ENCODE data around the gene ERRFI1. TPM values are rescaled to one million over a fixed set of nuclear protein-coding genes. Genes with fewer than 3 reads are reported as not detected.

Gene ERRFI1
- total RNA-seq, 4 donors from 2014 or later = 10.0 to 101 (median 70.0) TPM

GRCh38 chr1:8016210-8016894 lies 9.8 kb downstream of the ERRFI1 start:
- no peak for DNase-seq
- Histone ChIP-seq H3K27ac (peak overlapping the region; percentile 57 to 75 (median 70)), H3K4me1 (peaks cover 29 to 63% (median 44%) of the 10 kb centered on the region in 4 donors), H3K36me3 (peaks cover 0 to 11% (median 0%) of the 10 kb centered on the region in 4 donors), H3K4me3 (peak overlapping the region in 1 of 4 donors; percentile 12), H3K9me3 (no peaks in the 10 kb centered on the region), H3K27me3 (no peaks in the 10 kb centered on the region)
- in situ Hi-C loops (cut with MboI; ENCODE audit: low pct_ligation_motif_present in 1 of 4, low pct_unique_long_range_greater_than_20kb in 1 of 4, low sequenced_read_pairs in 3 of 4) = loop anchor here (5.0 to 10.0 kb wide), 3 partner anchors 298 to 328 kb away; partner anchors contain the start of gene SLC45A1 (in 4 of the 4)
- WGBS, 2 donors (ENCODE audit: low coverage in 1 of 2) = 40 to 49% methylated on average over 4 of the region's 4 CpGs
- TF ChIP-seq POLR2AphosphoS5 (IDR thresholded peaks at IDR 0.05) (peak in 1 of 3 donors; percentile 4), POLR2A (IDR thresholded peaks at IDR 0.05) (no peak)
- intact Hi-C loops (cut with DNase I; ENCODE audit: low total_unique reads) = no loop called here

GRCh38 chr1:8015809-8016165 lies 10.3 kb downstream of the ERRFI1 start:
- in situ Hi-C loops (cut with MboI; ENCODE audit: low pct_ligation_motif_present in 1 of 4, low pct_unique_long_range_greater_than_20kb in 1 of 4, low sequenced_read_pairs in 3 of 4) (loop anchor here (5.0 to 10.0 kb wide), 3 partner anchors 299 to 329 kb away; partner anchors contain the start of gene SLC45A1 (in 4 of the 4)), intact Hi-C loops (cut with DNase I; ENCODE audit: low total_unique reads) (no loop called here)
- H3K4me3 ChIP-seq = peak overlapping the region in 1 of 4 donors; percentile 12
- DNase-seq = no peak
- peak overlapping the region; percentile 57 to 75 (median 70) for H3K27ac ChIP-seq
- H3K36me3 ChIP-seq = peaks cover 0 to 15% (median 0%) of the 10 kb centered on the region in 4 donors
- 43 to 44% methylated on average over 2 of the region's 2 CpGs for WGBS, 2 donors (ENCODE audit: low coverage in 1 of 2)
- peaks cover 29 to 61% (median 44%) of the 10 kb centered on the region in 4 donors for H3K4me1 ChIP-seq
- TF ChIP-seq POLR2AphosphoS5 (IDR thresholded peaks at IDR 0.05) (no peak), CTCF (IDR thresholded peaks at IDR 0.05) (no peak), EP300 (IDR thresholded peaks at IDR 0.05; ENCODE audit: low read depth) (no peak), POLR2A (IDR thresholded peaks at IDR 0.05) (no peak)
- no peaks in the 10 kb centered on the region for H3K9me3 ChIP-seq
- no peaks in the 10 kb centered on the region for H3K27me3 ChIP-seq

DNA sequence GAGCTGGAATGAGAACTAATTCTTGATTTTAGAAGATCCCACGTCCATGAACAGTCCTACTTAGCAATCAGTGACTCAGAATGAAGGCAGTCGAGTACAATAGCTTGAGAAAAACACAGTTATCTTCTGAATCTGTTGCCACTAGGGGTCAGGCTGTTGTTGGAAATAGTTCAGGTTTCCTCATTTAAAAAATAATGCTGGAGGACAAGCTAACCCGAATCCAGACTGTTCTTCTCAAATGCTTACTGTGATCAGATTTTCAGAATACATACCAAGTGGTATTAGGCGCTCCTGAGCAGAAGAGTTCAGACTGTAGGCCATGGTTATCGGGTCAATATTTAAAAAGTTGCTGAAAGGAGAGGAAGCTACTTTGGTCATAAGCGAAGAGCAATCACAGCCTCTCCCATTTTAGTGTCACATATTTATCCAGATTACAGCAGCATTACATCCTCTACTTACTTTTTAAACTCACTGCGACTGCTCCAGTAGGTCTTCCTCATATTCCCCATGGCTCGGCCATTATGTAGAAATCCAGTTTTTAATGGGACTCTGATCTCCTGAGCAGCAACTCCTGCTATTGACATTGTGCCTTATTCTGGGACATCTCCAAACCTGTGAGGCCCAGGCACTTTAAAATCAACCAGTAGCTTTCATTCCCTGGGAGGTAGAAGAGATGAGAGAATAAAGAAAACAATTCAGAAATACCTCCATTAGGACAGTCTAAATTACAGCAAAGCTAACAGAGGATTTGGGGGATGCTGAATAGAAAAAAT lies 10.9 kb downstream of the ERRFI1 start:
- Histone ChIP-seq H3K27me3 (no peaks in the 10 kb centered on the region), H3K36me3 (peaks cover 0 to 15% (median 0%) of the 10 kb centered on the region in 4 donors), H3K27ac (peak overlapping the region; percentile 57 to 75 (median 70)), H3K4me3 (no peak overlapping the region), H3K4me1 (peaks cover 29 to 55% (median 41%) of the 10 kb centered on the region in 4 donors), H3K9me3 (no peaks in the 10 kb centered on the region)
- 10 to 20% methylated on average over 8 of the region's 8 CpGs for WGBS, 2 donors (ENCODE audit: low coverage in 1 of 2)
- in situ Hi-C loops (cut with MboI; ENCODE audit: low pct_ligation_motif_present in 1 of 4, low pct_unique_long_range_greater_than_20kb in 1 of 4, low sequenced_read_pairs in 3 of 4) = loop anchor here (5.0 to 10.0 kb wide), 3 partner anchors 300 to 330 kb away; partner anchors contain the start of gene SLC45A1 (in 4 of the 4)
- peak; percentile 41 for DNase-seq
- intact Hi-C loops (cut with DNase I; ENCODE audit: low total_unique reads) = no loop called here
- TF ChIP-seq CTCF (IDR thresholded peaks at IDR 0.05) (peak; percentile 60 to 79 (median 62)), POLR2AphosphoS5 (IDR thresholded peaks at IDR 0.05) (peak in 1 of 3 donors; percentile 37), POLR2A (IDR thresholded peaks at IDR 0.05) (no peak), EP300 (IDR thresholded peaks at IDR 0.05; ENCODE audit: low read depth) (no peak)

DNA sequence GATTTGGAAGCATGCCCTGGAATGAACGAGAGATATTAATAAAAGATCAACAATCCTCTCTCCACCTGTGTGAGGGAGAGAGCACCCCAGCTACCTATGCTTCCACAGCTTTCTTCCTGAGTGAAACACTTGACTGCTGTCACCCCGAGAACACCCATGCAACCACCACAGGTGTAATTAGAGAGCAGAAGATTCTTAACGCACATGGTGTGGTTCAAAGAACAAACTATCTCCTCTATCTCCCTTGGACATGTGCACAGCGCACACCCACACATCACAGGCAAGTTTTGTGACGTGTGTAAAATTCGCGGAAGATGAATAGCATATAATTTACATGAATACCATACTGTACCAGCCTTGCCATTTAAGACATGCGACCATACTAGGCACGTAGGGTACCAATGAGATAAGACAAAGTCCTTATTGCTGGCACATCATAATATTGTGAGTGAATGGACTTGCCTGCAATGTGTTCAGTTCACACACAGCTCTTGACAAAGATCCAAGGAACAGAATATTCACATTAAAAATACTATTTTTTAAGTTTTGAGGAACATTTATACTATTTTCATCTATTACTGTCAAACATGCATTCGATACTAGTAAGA lies 11.6 kb downstream of the ERRFI1 start:
- H3K27ac ChIP-seq = peak overlapping the region in 3 of 4 donors; percentile 57 to 75 (median 66)
- TF ChIP-seq EP300 (IDR thresholded peaks at IDR 0.05; ENCODE audit: low read depth) = no peak
- TF ChIP-seq POLR2A (IDR thresholded peaks at IDR 0.05) = no peak
- no peak for TF ChIP-seq CTCF (IDR thresholded peaks at IDR 0.05)
- TF ChIP-seq POLR2AphosphoS5 (IDR thresholded peaks at IDR 0.05) = no peak
- WGBS, 2 donors (ENCODE audit: low coverage in 1 of 2) = 85 to 89% methylated on average over 8 to 10 of the region's 10 CpGs
- no peaks in the 10 kb centered on the region for H3K9me3 ChIP-seq
- H3K4me3 ChIP-seq = no peak overlapping the region
- no peaks in the 10 kb centered on the region for H3K27me3 ChIP-seq
- H3K4me1 ChIP-seq = peaks cover 29 to 48% (median 37%) of the 10 kb centered on the region in 4 donors
- H3K36me3 ChIP-seq = peaks cover 0 to 15% (median 0%) of the 10 kb centered on the region in 4 donors
- no peak for DNase-seq
- intact Hi-C loops (cut with DNase I; ENCODE audit: low total_unique reads) (no loop called here), in situ Hi-C loops (cut with MboI; ENCODE audit: low pct_ligation_motif_present in 1 of 4, low pct_unique_long_range_greater_than_20kb in 1 of 4, low sequenced_read_pairs in 3 of 4) (loop anchor here in 3 of 4 donors (10.0 kb wide), 2 partner anchors 300 to 330 kb away; partner anchors contain the start of gene SLC45A1 (in 3 of the 3))
